T-helper 2 cell treated with Interferon-gamma antibody and Interleukin-4, amounts not matched to agents 100 ng/mL and 5 ng/mL, for 36 hours (primary cell): Measurements from ENCODE around the gene GNB1L. TPM values are rescaled to one million over a fixed set of nuclear protein-coding genes. Genes with fewer than 3 reads are reported as not detected.

Experiments used
- intact Hi-C: fragments of 100-400 bp; cut with micrococcal nuclease; formaldehyde crosslinking; loops from one replicate; pipeline ENCODE4 v1.15.1; 2023
- total RNA-seq: library from RNA; stranded (reverse); gene quantifications from 2 replicates; pipeline ENCODE4 v1.2.3, GENCODE V29; 2022

GNB1L gene
- total RNA-seq, 1 donor from 2014 or later, result 9.6 TPM

DNA sequence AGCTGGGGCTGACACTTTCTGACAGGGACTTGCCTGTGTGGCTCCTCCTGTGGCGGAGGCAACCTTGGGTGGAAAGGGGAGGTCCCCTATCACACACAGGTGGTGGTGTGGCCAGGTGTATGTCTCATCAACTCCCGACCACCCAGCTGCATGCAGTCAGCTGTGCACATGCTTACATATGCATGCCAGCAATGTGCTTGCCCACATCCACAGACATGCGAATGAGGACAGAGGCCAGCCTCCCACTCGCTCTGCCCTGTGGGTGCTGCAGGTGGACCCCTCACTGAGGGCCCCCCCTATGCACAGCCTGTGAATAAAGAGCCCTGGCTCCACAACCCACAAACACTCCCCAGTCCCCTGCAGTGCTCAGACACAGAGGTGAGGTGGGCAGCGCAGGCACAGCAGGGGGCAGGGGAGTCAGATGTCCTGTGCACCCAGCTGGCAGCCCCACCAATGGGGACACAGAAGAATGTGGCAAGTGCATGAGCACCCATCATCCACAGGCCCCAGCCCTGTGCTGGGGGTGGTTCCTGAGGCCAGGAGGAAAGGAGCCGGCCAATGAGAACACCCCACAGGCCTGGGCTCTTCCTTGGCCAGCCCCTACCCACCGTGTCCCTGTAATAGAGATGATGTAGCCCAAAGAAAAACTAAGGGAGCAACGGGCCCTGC lies 9.5 kb downstream of the GNB1L start:
- intact Hi-C loops, result no loop called here

DNA sequence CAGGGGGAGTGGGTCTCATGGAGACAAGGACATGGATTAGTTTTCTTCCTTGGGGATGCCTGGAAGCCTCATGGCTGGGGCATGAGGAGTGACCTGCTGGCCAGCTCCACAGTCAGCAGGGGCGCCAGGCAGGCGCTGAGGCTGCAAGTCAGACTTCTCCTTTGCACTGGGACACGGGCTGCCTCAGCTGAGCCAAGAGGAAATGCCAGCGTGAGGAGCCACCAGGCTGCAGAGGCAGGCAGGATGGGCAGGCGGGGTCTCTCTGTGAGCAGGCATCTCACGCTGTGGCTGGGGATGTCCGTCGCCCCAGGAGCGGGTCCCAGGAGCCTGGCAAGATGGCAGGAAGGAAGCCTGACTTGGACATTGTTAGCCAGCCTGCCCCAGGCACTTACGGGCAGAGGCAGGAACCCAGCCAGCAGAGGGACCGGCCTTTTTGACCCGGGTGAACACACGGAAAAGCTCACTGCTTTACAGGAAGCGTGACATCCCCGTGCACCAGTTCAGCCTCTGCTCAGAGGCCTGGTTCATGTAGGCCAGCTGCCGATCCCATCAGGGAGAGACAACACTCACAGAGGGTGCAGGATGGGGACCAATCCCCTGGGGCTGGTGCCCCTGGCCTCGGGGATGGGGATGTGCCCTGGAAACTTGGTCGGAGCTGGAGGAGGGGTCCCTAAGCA lies 10.2 kb downstream of the GNB1L start:
- intact Hi-C loops, result no loop called here

- intact Hi-C loops, result no loop called here
Observed at GRCh38 chr22:19843857-19844376, 10.8 kb downstream of the GNB1L start.

DNA sequence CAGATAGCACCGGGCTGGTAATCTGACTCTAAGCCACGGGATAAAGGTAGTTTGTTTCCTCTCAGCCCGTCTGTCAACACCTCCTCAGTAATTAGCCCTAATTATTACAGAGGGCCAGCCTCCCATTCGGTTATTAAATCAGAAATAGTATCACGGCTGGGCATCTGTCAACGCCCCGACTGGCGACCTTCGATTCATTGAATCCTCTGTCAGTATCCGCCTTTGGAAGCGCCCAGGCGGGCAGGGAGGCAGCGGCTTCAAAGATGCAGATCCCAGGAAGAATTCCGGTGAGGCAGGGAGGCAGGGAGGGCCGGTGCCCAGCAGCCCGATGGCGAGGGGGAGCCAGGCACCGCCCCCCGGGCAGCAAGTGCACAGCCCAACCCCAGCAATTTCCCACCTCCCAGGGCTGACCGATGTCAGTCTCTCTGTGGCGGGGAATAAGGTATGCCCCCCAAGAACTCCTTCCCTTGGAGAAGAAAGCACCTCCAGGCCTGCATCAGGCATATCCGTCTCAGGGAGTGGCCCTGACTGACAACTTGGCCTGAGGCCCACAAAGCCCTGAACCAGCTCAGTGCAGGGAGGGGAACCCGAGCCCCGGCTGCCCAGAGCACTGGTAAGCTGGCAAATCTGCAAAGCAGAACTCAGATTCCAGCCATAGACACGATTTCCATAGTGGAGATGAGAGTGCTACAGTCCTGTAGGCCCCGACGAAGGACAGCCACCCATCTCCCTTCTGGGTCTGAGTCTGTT lies 11.4 kb downstream of the GNB1L start:
- intact Hi-C loops, result no loop called here

DNA sequence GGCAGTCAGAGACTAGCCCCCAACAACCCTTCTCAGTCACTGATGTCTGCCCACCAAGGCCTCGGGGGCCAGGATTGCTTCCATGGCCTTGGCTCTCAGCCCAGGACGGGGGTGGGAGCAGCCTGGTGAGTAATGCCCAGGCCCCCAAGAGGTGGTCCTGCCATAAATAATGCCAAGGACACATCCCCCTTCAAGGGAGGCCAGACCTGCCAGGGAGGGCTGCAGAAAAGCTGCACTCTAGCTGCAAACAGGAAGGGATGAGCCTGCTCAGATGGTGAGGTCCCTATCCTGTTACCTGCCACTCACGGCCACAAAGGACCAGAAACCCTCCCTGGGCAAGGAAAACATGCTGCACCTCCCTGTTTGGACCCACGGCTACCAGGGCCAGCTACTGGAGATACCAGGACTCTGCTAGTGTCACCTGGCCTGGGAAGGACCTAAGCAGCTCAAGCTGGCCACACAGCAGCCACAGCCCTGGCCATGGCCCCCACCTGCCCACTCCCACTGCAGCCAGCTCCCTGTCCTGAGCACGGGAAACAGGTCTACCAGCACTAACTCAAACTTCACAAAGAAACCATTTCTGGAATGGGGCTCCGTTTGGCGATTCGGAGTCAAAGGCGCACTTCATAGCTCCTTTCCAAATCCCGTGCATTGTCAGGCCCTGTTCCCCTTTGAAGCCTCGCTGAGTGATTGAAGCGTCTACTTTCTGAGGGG lies 12.1 kb downstream of the GNB1L start:
- intact Hi-C loops, result no loop called here

GRCh38 chr22:19841641-19842392 lies 12.9 kb downstream of the GNB1L start:
- intact Hi-C loops, result no loop called here

- intact Hi-C loops, result no loop called here
Observed at GRCh38 chr22:19840955-19841640, 13.6 kb downstream of the GNB1L start.

GRCh38 chr22:19840059-19840458 lies 14.6 kb downstream of the GNB1L start:
- intact Hi-C loops, result no loop called here

DNA sequence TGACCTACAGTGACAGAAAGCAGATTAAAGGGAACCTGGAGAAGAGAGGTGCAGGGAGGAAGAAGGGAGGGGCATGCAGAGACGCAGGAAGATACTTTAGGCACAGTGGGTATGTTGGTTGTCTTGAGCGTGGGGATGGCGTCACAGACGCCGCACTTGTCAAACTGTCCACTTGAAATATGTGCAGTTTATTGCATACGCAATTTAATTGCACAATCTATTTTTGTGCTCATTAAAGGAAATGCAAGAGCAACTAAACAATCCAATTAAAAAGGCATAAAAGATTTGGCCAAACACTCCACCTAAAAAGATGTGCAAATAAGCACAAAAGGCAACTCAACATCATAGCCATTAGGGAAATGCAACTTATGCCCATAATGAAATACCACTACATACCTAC lies 16.8 kb downstream of the GNB1L start:
- intact Hi-C loops, result loop anchor here (10.0 kb wide), 1 partner anchor 77 kb away; no protein-coding TSS in a partner anchor

DNA sequence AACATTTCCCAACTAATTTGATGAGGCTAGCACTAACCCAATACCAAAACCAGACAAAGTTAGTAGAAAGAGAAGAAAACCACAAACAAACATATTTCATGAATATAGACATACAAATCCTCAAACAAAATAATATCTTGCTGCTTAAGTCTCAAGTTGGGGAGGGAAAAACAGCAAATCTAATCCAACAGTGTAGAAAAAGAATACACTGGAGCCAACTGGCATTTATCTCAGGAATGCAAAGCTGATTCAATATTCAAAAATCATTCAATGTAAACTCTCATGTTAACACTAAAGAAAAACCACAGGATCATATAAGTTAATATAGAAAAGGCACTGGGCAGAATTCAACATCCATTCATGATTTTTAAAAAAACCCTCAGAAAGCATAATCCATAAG lies 18.2 kb downstream of the GNB1L start:
- intact Hi-C loops, result loop anchor here (10.0 kb wide), 1 partner anchor 78 kb away; no protein-coding TSS in a partner anchor

DNA sequence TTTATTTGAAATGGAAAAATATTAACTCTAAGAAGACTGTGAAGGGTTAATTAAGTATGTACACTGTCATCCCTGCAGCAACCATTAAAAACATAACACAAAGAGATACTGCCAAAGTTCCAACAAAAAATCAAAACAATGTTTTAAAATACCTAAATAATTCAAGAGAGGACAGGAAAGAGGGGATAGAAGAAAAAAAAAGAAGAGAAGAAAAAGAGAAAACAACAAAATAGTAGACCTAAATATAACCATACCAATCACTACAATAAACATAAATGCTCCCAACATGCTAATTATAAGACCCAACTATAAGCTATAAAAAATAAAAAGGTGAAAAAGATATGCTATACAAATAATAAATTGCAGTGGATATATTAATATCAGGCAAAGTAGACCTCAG lies 20.1 kb downstream of the GNB1L start:
- intact Hi-C loops, result loop anchor here (10.0 kb wide), 1 partner anchor 80 kb away; no protein-coding TSS in a partner anchor

GRCh38 chr22:19833327-19833726 lies 21.3 kb downstream of the GNB1L start:
- intact Hi-C loops, result loop anchor here (10.0 kb wide), 1 partner anchor 81 kb away; no protein-coding TSS in a partner anchor

GRCh38 chr22:19832476-19833108 lies 22.1 kb downstream of the GNB1L start:
- intact Hi-C loops, result loop anchor here (10.0 kb wide), 1 partner anchor 82 kb away; no protein-coding TSS in a partner anchor

DNA sequence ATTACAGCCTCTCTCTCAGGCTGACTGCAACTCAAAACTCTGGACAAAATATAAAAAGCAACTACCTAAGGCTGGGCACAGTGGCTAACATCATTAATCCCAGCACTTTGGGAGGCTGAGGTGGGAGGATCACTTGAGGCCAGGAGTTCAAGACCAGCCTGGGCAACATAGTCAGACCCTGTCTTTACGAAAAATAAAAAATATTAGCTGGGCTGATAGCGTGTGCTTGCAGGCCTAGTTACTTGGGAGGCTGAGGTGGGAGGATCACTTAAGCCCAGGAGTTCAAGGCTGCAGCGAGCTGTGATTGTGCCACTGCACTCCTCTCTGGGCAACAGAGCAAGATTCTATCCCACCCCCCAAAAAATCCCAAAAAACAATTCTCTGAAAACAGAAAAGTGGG lies 22.7 kb downstream of the GNB1L start:
- intact Hi-C loops, result loop anchor here (10.0 kb wide), 1 partner anchor 83 kb away; no protein-coding TSS in a partner anchor

DNA sequence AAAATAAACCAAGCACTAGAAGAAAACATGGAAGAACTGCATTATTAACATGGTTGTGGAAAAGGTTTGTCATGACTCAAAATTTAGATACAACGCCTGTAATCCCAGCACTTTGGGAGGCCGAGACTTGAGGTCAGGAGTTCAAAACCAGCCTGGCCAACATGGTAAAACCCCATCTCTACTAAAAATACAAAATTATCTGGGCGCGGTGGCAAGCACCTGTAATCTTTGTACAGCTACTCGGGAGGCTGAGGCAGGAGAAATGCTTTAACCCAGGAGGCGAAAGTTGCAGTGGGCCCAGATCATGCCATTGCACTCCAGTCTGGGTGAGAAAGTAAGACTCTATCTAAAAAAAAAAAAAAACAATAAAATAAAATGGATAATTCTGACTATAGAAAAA lies 23.7 kb downstream of the GNB1L start:
- intact Hi-C loops, result loop anchor here (10.0 kb wide), 1 partner anchor 84 kb away; no protein-coding TSS in a partner anchor

DNA sequence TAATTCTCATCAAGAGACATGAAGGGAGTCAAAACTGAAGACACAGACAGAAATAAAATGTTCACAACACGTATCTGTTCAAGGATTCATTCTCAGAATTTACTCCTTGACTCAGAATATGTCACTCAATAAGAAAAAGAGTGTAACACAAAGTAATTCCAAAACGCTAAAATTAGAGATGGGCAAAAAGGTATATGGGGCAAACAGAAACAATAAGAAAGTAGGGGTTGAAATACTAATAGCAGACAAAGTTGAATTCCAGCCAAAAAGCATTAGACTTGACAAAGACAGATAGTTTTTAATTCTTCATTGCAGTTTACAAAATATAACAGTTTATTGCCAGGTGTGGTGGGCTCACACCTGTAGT lies 26.7 kb downstream of the GNB1L start:
- intact Hi-C loops, result no loop called here

GRCh38 chr22:19827341-19828034 lies 27.2 kb downstream of the GNB1L start:
- intact Hi-C loops, result no loop called here

DNA sequence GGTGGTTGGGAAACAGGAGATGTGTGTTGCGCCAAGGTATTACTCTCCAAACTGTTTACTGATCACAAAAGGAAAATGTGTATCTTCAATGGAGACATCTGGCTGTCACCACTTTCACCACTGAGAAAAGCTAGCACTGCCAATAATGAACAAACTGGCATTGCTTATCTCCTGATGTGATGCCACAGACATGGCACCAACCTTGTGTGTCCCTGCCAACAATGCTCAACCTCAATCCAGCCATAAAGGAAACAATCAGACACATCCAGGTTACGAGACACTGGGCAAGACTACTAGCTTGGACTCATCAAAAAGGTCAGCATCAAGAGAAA lies 28.1 kb downstream of the GNB1L start:
- intact Hi-C loops, result no loop called here
